Fibroblast of lung (primary cell): Measurements from ENCODE around the gene IFI27. TPM values are rescaled to one million over a fixed set of nuclear protein-coding genes. Genes with fewer than 3 reads are reported as not detected.

ENCODE experiments used
- DNase-seq, 2 donors: peaks; one replicate each; pipeline versions ENCODE4 v3.0.0 to v3.0.0-alpha.2; 2010; ENCODE audit warnings: low read depth in 2 of 2
- H2AFZ ChIP-seq: 2 replicates; pipeline ENCODE4 v1.5.1; 2012; ENCODE audit warnings: low read length, control low read depth, inconsistent platforms
- H3K27ac ChIP-seq: 2 replicates; pipeline ENCODE4 v1.5.1; 2011; ENCODE audit warnings: low read length, control low read depth; ENCODE audit not compliant: insufficient read depth
- H3K27me3 ChIP-seq: 2 replicates; pipeline ENCODE4 v1.5.1; 2011; ENCODE audit warnings: mild to moderate bottlenecking, low read length; ENCODE audit not compliant: control insufficient read depth, insufficient read depth
- H3K36me3 ChIP-seq: 2 replicates; pipeline ENCODE4 v1.5.1; 2011; ENCODE audit warnings: low read length; ENCODE audit not compliant: control insufficient read depth, insufficient read depth
- H3K4me1 ChIP-seq: 2 replicates; pipeline ENCODE4 v1.5.1; 2011; ENCODE audit warnings: low read length; ENCODE audit not compliant: control insufficient read depth, insufficient read depth; ENCODE audit errors: extremely low read depth
- H3K4me2 ChIP-seq: 2 replicates; pipeline ENCODE4 v1.5.1; 2011; ENCODE audit warnings: low read length, control low read depth; ENCODE audit not compliant: insufficient read depth; ENCODE audit errors: extremely low read depth
- H3K4me3 ChIP-seq, 4 experiments: fragments of 200-600 bp in 1 of 4; sonication (generic) in 1 of 4; replicated peaks in 1 of 4; 2 replicates each; pipeline ENCODE4 v1.5.1; 2011 to 2016; ENCODE audit warnings: low read length in 4 of 4, low read depth in 3 of 4, mild to moderate bottlenecking in 3 of 4, control low read depth in 2 of 4, inconsistent platforms in 1 of 4, mixed read lengths in 1 of 4; ENCODE audit not compliant: insufficient read depth in 1 of 4; ENCODE audit errors: control extremely low read depth in 1 of 4
- H3K79me2 ChIP-seq: 2 replicates; pipeline ENCODE4 v1.5.1; 2012; ENCODE audit warnings: mild to moderate bottlenecking, low read length, inconsistent platforms; ENCODE audit not compliant: control insufficient read depth, insufficient read depth
- H3K9ac ChIP-seq: 2 replicates; pipeline ENCODE4 v1.5.1; 2011; ENCODE audit warnings: mild to moderate bottlenecking, low read length, control low read depth; ENCODE audit not compliant: insufficient read depth
- H3K9me3 ChIP-seq: 2 replicates; pipeline ENCODE4 v1.5.1; 2012; ENCODE audit warnings: low read depth, low read length; ENCODE audit not compliant: control insufficient read depth, insufficient read depth
- H4K20me1 ChIP-seq: 2 replicates; pipeline ENCODE4 v1.5.1; 2011; ENCODE audit warnings: low read length; ENCODE audit not compliant: control insufficient read depth, insufficient read depth; ENCODE audit errors: extremely low read depth
- CTCF ChIP-seq, 2 donors: IDR thresholded peaks in 1 of 2; conservative IDR thresholded peaks in 1 of 2; 1 replicate in 1 of 2; 2 replicates in 1 of 2; pipeline ENCODE4 v1.5.1; 2011 to 2012; ENCODE audit warnings: low read length in 2 of 2, control low read depth in 1 of 2, inconsistent platforms in 1 of 2, low read depth in 1 of 2, mild to moderate bottlenecking in 1 of 2
- EZH2 ChIP-seq: IDR thresholded peaks from 2 replicates; pipeline ENCODE4 v1.5.1; 2012; ENCODE audit warnings: low read length, control low read depth, mild to moderate bottlenecking; ENCODE audit errors: missing control alignments
- polyA plus RNA-seq, 2 donors: library from polyadenylated mRNA; depleted of rRNA in 1 of 2; stranded (reverse) in 1 of 2; unstranded in 1 of 2; fragments of >200 nt; gene quantifications; 2 replicates each; pipeline ENCODE4 v1.2.1, GENCODE V29; 2011 to 2012; ENCODE audit warnings: missing spikeins in 1 of 2
- total RNA-seq: library from RNA; depleted of rRNA; stranded (reverse); fragments of >200 nt; gene quantifications from 2 replicates; pipeline ENCODE4 v1.2.1, GENCODE V29; 2014

Gene IFI27
- total and polyA plus RNA-seq, 2 donors (not counting 1 experiment from before 2014, with no cell fraction given): 7.9 to 32.2 TPM

GRCh38 chr14:94119071-94119470, 8.5 kb downstream of the IFI27 start:
- Histone ChIP-seq H3K27ac (no peak overlapping the region), H3K79me2 (no peaks in the 10 kb centered on the region), H3K4me1 (peaks cover 2% of the 10 kb centered on the region), H4K20me1 (no peaks in the 10 kb centered on the region), H3K9ac (no peak overlapping the region), H2AFZ (no peak overlapping the region), H3K4me2 (no peak overlapping the region), H3K36me3 (no peaks in the 10 kb centered on the region), H3K9me3 (no peaks in the 10 kb centered on the region), H3K27me3 (peaks cover 3% of the 10 kb centered on the region), H3K4me3 (no peak overlapping the region)
- DNase-seq: no peak
- TF ChIP-seq CTCF (conservative IDR thresholded peaks at IDR 0.05 in 1 of 2, IDR thresholded peaks at IDR 0.05 in 1 of 2; ENCODE audit: low read depth in 1 of 2, low read length in 2 of 2): no peak
- TF ChIP-seq EZH2: no peak

GRCh38 chr14:94120667-94121340, 10.3 kb downstream of the IFI27 start:
- DNase-seq: peak; percentile 43 to 83
- Histone ChIP-seq H3K9ac (no peak overlapping the region), H3K27ac (peak overlapping the region; percentile 25), H3K4me2 (no peak overlapping the region), H3K4me1 (peaks cover 2% of the 10 kb centered on the region), H3K27me3 (peaks cover 2% of the 10 kb centered on the region), H3K4me3 (no peak overlapping the region), H3K79me2 (no peaks in the 10 kb centered on the region), H3K9me3 (no peaks in the 10 kb centered on the region), H3K36me3 (no peaks in the 10 kb centered on the region), H2AFZ (no peak overlapping the region), H4K20me1 (no peaks in the 10 kb centered on the region)
- TF ChIP-seq EZH2 (no peak), CTCF (conservative IDR thresholded peaks at IDR 0.05 in 1 of 2, IDR thresholded peaks at IDR 0.05 in 1 of 2; ENCODE audit: low read depth in 1 of 2, low read length in 2 of 2) (no peak)

- peak overlapping the region; percentile 25 for H3K27ac ChIP-seq
- H3K9me3 ChIP-seq: no peaks in the 10 kb centered on the region
- H3K79me2 ChIP-seq: no peaks in the 10 kb centered on the region
- no peak overlapping the region for H3K4me2 ChIP-seq
- no peak for DNase-seq
- no peak overlapping the region for H3K9ac ChIP-seq
- H3K4me1 ChIP-seq: peaks cover 2% of the 10 kb centered on the region
- H4K20me1 ChIP-seq: no peaks in the 10 kb centered on the region
- H3K4me3 ChIP-seq: no peak overlapping the region
- no peaks in the 10 kb centered on the region for H3K36me3 ChIP-seq
- H3K27me3 ChIP-seq: no peaks in the 10 kb centered on the region
- TF ChIP-seq EZH2: no peak
- no peak for TF ChIP-seq CTCF (conservative IDR thresholded peaks at IDR 0.05 in 1 of 2, IDR thresholded peaks at IDR 0.05 in 1 of 2; ENCODE audit: low read depth in 1 of 2, low read length in 2 of 2)
- H2AFZ ChIP-seq: no peak overlapping the region
These were observed 10.9 kb downstream of the IFI27 start for GRCh38 chr14:94121485-94121884.
